Measurements from ENCODE around the gene ITGAD.
"Not testable (repeated sequence)": the region's sequence is repeated elsewhere in the genome, so short reads cannot be mapped to it uniquely, and the experiment has no call there.

Gene ITGAD

DNA sequence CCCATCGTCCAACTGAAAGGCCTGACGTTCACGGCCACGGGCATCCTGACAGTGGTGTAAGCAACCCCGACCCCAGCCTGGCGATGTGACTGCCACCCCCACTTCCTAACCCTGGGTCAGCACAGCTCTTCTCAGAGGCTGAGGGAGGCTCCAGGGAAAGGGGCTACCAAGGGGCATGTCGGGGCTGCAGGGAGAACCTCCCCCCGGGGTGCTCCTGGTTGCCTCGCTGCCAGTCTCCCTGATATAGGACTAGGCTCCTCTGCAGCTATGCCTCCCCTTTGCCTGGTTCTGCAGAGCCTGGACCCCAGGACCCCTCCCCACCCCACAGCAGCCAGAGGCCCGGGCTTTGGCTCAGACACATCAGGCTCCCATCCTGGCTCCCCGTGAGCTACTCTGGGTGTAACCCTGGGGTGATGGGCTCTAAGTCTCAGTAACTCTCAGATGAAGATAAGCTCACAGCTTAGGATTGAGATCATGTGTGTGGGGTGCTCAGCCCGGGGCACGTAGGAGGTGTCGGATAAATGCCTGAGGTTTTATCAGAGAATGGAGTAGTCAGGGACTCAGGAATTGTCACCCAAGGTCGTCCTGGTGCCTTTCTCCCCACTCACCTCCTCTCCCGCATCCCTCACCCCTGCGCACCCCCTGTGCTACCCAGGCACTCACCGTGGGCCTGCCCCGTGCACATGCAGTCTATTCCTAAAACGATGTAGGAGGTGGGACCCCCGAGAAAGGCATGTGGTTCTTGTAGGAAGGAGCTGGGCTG is 10.6 kb downstream of the ITGAD start:
- DNase-seq (ENCODE audit: low read depth), result no peak

DNA sequence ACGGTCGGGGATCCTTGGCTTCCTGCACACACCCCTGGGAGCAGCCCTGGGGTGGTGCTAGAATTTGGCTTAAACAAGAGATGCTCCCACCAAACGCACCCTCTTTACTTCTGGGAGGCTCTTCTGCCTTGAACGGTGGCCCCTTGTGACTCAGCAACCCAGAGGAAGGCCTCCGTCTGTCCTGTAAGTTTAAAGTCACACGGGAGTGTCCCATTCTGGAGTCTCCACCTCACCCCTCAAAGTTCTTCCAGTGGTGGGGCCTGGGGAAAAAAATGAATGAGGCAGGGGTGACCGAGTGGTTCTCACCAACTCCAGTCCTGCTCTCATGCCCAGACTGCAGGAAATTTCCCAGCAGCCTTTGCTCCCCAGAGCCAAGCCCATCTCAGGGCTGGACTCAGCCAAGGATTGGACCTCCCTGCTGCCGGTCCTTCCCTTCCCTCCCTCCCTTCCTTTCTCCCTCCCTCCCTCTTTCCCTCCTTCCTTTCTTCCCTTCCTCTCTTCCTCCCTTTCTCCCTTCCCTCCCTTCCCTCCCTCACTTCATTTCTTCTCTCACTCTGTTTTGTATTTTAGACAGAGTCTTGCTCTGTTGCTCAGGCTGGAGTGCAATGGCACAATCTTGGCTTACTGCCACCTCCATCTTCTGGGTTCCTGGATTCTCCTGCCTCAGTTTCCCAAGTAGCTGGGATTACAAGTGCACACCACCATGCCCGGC is 11.4 kb downstream of the ITGAD start:
- no peak for DNase-seq (ENCODE audit: low read depth)

DNA sequence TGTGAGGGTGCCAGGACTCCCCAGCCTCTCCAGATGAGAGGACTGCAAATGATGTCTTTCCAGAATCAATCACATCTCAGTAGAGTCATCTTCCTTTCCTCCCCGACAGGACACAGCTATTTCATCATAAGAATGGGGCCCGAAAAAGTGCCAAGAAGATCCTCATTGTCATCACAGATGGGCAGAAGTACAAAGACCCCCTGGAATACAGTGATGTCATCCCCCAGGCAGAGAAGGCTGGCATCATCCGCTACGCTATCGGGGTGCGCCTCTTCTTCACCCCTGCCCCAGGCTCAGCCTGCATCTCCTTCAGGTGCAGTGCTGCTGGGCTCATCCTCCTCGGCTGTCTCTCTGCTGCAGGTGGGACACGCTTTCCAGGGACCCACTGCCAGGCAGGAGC is 14.3 kb downstream of the ITGAD start:
- no peak for DNase-seq (ENCODE audit: low read depth)

DNA sequence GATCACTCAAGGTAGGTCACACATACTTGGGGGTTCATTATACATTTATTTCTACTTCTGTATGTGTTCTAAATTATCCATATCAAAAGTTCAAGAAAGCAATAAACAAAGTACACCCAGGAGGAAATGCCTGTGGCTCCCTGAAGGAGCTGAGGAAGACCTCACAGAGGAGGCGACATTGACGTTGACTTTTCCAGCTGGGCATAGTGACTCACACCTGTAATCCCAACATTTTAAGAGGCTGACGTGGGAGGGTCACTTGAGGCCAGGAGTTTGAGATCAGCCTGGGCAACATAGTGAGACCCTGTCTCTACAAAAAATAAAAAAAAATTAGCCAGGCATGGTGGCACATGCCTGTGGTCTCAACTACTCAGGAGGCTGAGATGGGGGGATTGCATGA is 16.3 kb downstream of the ITGAD start:
- no peak for DNase-seq (ENCODE audit: low read depth)

DNA sequence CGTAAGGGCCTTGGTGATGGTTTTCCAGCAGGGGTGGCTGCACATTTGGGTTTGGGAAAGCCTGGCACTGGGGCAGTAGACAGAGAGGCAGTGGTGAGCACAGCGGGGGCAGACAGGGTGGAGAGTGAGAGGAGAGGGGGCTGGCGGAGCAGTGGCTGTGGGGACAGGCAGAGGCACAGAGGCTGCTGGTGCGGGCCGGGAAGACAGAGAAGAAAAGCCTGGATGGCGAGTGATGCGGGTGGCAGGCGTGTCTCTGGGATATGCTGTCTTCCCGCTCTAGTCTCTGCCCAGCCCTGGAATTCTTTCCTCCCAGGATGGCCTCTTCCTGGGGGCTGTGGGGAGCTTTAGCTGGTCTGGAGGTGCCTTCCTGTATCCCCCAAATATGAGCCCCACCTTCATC is 16.9 kb downstream of the ITGAD start:
- no peak for DNase-seq (ENCODE audit: low read depth)

DNA sequence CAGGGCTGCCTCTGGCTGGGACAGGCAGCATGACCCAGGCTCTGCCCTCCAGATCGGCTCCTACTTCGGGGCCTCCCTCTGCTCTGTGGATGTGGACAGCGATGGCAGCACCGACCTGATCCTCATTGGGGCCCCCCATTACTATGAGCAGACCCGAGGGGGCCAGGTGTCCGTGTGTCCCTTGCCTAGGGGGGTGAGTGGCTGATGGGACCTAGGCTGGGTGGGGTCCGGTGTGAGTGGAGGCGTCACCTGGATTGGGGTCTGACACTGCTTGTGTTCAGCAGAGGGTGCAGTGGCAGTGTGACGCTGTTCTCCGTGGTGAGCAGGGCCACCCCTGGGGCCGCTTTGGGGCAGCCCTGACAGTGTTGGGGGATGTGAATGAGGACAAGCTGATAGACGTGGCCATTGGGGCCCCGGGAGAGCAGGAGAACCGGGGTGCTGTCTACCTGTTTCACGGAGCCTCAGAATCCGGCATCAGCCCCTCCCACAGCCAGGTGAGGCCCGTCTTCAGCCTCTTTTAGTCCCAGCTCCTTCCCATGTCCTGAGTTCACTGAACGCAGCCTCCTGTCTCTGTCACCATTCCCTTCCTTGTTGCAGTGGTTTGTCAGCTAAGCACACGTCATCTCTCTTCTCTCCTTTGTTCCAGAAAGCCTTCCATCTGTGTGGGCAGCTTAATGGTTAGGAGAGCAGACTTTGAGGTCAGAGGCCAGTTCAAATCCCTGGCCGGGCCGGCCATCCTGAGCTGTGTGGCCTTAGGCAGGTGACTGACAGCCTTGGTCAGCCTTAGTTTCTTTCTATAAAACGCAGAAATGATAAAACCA is 18.1 kb downstream of the ITGAD start:
- no peak for DNase-seq (ENCODE audit: low read depth)

DNA sequence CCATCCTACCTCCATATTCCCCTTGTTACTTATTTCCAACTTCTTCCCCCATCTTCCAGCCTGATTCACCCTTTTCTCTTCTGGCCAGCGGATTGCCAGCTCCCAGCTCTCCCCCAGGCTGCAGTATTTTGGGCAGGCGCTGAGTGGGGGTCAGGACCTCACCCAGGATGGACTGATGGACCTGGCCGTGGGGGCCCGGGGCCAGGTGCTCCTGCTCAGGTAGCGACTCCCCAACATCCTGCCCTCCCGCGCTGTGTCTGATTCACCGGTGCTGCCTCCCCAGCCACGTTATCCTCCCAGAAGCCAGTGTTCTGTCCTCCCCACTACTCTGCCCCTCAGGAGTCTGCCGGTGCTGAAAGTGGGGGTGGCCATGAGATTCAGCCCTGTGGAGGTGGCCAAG is 19.6 kb downstream of the ITGAD start:
- DNase-seq (ENCODE audit: low read depth), result no peak

DNA sequence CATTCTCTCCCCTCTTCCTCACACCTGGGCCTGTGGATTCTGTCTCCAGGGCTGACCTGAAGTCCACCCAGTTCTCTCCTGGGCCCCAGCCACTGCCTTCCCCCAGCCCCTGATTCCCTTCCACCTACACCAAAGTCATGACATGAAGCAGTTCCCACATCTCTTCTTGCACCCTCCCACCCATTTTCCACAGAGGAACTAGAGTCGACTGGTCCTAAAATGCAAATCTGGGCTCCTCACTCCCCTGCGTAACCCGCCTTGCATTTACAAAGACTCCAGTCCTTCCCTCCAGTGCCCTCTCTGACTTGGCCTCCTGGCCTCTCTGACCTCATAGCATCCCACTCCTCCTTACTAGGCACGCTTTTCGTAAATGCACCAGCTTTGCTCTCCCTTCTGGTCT is 20.2 kb downstream of the ITGAD start:
- DNase-seq (ENCODE audit: low read depth), result no peak

DNA sequence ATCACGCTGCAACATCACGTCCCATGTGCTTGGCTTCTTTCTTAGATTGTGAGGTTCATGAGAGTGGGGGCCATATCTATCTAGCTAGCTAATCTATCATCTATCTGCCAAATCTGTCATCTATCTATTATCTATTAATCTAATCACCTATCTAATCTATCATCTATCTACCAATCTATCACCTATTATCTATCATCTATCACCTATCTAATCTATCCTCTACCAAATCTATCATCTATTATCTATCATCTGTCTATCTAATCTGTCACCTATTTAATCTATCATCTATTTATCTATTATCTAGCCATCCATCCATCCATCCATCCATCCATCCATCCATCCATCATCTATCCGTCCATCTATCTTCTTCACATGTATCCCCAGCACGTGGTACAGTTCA is 20.8 kb downstream of the ITGAD start:
- DNase-seq (ENCODE audit: low read depth), result no peak

DNA sequence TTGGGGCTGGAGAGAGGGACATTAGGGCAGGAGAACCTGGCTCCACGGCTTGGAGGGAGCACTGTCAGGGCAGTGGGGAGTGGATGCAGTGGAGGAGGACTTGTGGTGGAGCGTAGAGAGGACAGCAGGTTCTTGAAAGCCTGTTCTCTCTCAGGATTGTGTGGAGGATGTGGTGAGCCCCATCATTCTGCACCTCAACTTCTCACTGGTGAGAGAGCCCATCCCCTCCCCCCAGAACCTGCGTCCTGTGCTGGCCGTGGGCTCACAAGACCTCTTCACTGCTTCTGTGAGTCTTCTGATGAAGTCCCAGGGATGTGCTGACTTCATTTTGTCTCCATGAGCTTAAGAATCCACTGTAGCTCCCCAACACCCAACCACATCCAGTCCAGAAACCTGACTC is 21.6 kb downstream of the ITGAD start:
- no peak for DNase-seq (ENCODE audit: low read depth)

DNA sequence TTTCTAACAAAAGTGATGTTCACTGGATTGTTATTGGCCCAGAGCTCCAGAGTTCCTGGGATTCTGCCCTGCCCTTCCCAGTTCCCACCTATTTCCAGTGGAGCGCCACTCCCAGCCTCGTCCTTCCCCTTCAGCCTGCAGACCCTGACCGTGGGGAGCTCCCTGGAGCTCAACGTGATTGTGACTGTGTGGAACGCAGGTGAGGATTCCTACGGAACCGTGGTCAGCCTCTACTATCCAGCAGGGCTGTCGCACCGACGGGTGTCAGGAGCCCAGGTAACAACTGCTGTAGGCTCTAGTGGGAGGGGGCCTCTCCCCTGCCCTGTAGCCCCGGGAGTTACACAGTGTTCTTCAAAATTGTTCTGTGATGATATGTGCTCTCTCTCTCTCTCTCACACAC is 23.2 kb downstream of the ITGAD start:
- DNase-seq (ENCODE audit: low read depth), result no peak

DNA sequence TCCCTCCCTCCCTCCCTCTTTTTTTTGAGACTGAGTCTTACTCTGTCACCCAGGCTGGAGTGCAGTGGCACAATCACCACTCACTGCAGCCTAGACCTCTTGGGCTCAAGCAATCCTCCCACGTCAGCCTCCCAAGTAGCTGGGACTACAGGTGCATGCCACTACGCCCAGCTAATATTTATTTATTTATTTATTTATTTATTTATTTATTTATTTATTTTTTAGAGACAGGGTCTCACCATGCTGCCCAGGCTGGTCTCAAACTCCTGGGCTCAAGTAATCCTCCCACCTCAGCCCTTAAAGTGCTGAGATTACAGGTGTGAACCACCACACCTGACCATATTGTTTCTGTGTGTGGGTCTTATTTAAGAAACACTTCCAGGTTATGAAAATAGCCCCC is 23.9 kb downstream of the ITGAD start:
- DNase-seq (ENCODE audit: low read depth), result not testable (repeated sequence)

DNA sequence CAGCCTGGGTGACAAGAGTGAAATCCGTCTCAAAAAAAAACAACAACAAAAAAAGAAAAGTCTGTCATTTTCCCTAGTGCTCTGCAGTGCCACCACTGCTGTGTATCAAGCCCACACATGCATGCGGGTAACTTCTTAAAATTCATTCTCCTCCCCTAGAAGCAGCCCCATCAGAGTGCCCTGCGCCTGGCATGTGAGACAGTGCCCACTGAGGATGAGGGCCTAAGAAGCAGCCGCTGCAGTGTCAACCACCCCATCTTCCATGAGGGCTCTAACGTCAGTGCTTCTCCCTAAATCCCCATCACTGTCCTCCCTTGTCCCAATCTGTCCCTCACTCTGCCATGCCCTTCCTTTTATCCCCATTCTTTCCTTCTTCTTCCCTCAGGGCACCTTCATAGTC is 24.8 kb downstream of the ITGAD start:
- no peak for DNase-seq (ENCODE audit: low read depth)

DNA sequence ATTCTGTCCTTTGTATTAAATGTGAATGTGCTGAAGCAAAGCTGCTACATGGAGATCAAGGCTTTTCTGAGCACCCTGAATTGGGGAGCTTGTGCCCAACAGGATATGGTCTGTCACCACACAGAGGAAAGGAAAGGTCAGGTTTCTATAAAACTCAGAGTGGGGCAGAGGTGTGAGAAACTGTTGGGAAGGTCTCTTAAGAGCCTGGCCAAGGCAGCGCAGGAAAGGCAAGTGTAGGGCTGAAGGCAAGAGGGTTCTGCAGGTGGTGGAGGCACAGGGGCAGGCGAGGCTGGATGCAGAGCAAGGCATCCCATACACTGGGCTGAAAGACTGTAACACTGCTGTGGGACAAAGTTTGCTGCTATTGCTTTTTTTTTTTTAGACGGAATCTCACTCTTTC is 26.9 kb downstream of the ITGAD start:
- DNase-seq (ENCODE audit: low read depth), result no peak

DNA sequence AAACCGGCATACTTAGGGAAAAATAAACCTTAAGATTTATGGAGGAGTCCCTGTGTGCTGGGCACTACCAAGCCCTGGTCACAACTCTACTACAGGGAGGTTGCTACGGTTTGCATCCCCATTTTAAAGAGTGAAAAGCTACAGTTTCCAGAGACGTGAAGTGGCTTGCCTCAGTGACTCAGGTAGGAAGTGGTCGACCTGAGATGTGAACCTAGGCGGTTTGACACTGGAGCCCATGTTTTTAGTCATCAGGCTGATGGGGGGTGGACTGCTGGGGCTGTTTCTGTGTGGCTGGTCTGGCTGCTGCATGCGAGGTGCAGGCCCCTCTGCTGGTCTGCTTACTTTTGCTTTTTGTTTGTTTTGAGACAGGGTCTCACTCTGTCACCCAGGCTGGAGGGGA is 28.5 kb downstream of the ITGAD start:
- no peak for DNase-seq (ENCODE audit: low read depth)

DNA sequence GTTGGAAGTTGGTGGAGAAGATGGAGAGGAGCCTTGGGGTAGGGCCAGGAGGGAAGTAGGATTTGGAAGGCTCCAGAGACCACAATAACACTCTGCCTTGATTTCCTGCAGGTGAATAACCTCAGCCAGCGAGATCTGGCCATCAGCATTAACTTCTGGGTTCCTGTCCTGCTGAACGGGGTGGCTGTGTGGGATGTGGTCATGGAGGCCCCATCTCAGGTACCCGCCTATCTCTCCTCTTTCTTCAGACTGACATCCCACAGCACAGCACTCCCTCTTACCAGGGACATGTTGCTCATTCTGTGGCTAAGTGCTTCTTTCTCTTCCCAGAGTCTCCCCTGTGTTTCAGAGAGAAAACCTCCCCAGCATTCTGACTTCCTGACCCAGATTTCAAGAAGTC is 30.1 kb downstream of the ITGAD start:
- no peak for DNase-seq (ENCODE audit: low read depth)

DNA sequence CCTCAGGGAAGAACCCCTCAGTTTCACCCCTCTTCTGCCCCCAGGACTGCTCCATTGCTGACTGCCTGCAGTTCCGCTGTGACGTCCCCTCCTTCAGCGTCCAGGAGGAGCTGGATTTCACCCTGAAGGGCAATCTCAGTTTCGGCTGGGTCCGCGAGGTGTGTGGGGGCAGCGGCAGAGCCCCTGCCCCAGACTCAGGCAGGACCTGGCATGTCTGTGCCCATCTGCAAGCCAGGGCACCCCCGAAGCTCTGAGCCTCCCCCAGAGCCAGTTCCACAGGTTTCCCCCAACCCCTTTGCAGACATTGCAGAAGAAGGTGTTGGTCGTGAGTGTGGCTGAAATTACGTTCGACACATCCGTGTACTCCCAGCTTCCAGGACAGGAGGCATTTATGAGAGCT is 30.7 kb downstream of the ITGAD start:
- DNase-seq (ENCODE audit: low read depth), result no peak

DNA sequence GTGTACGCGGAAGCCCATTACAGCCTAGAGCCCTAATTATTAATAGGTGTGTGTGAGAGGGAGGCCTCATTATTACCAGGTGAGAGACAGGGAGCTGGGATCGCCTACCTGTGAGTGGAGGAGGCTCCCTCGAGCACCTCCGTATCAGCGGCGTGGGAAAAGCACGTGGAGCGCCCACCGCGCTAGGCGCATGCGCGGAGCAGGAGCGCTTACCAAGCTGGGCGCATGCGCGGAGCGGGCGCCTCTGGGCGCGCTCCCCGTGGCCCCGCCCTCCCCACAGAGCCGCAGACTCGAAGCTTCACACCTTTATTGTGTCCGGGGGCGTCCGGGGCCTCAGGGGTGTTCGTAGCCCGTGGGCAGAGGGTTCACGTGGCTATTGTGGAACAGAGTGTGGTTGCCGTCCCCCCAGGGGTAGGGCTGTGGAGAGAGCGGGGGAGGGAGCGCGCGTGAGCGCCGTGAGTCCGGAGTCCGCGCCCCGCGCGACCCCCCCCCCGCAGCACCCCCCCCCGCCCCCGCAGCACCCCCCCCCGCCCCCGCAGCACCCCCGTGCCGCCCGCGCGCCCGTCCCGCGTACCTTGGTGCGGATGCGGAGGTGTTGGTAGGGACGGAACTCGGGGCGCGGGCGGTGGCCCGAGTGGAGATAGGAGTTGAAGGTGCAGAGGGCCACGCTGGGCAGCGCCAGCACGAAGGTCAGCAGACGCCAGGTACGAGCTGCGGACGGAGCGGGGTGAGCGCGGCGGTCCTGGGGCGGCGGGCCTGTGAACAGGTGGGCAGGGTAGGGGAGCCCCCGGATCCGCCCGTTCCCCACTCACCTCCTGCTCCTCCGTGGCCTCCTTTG is 34.5 kb downstream of the ITGAD start:
- no peak for DNase-seq (ENCODE audit: low read depth)

DNA sequence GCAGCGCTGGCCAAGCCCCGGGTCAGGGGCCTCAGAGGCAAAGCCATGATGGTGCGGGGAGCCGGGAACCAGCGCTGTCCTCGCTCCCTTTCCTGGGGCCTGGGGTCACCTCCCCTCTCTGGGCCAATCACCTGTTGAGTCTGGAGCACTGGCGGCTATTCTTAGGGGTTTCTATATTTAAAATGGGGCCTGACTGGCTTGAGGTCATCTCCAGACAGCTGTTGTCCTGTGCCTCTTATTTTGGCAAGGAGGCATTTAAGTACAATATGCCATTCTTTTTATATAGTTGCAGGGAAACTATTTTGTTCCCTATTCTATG is 35.1 kb downstream of the ITGAD start, which contains the start of gene COX6A2:
COX6A2 (minus strand) TSS at position 82 of the 319 bp plus-strand sequence; CDS start at position 47, 35 bp downstream.
- no peak for DNase-seq (ENCODE audit: low read depth)

DNA sequence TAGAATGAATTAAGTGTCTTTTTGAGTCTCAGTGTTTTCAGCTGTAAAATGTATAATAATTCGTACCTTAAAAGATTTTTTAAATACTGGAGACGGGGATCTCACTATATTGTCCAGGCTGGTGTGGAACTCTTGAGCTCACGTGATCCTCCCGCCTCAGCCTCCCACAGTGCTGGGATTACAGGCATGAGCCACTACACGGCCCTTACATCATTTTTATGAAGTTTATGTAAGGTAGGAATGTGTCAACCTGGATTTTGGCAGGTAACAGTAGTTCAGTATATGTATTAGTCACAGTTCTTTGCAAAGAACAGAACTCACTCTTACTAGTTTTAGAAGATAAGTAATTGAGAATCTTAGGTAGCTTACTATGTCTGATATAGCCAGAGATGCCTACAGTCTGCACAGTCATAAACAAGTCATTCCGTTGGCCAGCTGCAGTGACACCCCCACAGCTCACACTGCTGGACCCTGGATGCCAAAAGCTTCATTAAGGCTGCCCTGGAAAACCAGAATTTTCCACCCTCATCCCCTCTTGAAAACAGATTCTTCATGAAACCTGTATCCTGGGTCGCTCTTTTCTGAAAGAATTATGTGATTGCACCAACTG is 35.6 kb downstream of the ITGAD start:
- no peak for DNase-seq (ENCODE audit: low read depth)

DNA sequence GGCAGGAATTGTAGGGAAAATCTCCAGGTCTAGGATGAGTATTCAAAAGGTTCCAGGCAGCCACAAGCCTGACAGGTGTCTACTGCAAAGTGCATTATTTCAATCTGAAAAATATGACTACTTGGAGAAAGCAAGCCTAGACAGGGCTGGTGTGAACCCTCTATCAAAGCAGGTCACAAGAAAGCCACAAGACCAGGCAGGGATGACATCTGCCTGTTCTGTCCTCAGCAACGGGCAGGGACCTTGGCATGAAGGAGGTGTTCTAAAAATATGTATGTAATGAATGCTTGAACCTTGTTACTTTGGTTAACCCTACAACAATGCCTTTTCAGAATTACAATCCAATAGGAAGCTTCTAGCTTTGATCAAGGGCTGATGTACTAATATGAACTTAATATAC is 36.2 kb downstream of the ITGAD start:
- DNase-seq (ENCODE audit: low read depth), result no peak

DNA sequence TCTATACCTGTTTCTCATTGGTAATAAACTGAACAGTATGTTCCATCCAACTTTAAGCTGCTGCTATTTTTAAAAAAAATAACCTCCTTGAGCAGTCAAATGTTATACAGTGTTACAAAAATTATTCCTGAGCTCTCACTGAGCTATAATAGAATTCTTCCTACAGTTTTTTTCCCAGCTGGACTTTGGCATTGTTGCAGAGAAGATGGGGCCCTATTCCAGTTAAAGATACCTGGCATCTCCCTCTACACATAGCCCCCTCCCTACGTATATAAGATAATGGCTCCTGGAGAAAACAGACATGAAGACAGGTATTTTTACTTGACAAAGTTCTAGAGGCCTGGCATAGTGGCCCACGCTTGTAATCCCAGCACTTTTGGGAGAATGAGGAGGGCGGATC is 36.7 kb downstream of the ITGAD start:
- DNase-seq (ENCODE audit: low read depth), result no peak

Measured in GM04503 (cell line).